GM19463 (cell line): Measurements from ENCODE around the gene DNASE1L2.

Source experiments
- ATAC-seq: cut with Tn5 transposase; IDR thresholded peaks from one replicate; pipeline ENCODE4 v1.9.1; 2021; ENCODE audit warnings: mild to moderate bottlenecking, moderate library complexity; ENCODE audit not compliant: unreplicated experiment

The DNASE1L2 gene

GRCh38 chr16:2236337-2237101 is at the start of gene DNASE1L2:
DNASE1L2 (plus strand) TSS chr16:2236444; CDS start chr16:2236817, 373 bp downstream.
- ATAC-seq = no peak

GRCh38 chr16:2186505-2186904 is 49.7 kb upstream of the DNASE1L2 start:
- no peak for ATAC-seq

GRCh38 chr16:2187212-2187611 is 49.0 kb upstream of the DNASE1L2 start:
- ATAC-seq = no peak

GRCh38 chr16:2188395-2188794 is 47.8 kb upstream of the DNASE1L2 start:
- no peak for ATAC-seq

GRCh38 chr16:2189252-2189893 is 46.9 kb upstream of the DNASE1L2 start:
- ATAC-seq = no peak

- no peak for ATAC-seq
These were observed 46.1 kb upstream of the DNASE1L2 start for GRCh38 chr16:2190002-2190658.

- no peak for ATAC-seq
These were observed 45.4 kb upstream of the DNASE1L2 start for GRCh38 chr16:2190659-2191445.

GRCh38 chr16:2191446-2191706 is 44.9 kb upstream of the DNASE1L2 start:
- ATAC-seq = no peak

GRCh38 chr16:2194166-2194834 is 41.9 kb upstream of the DNASE1L2 start:
- no peak for ATAC-seq

GRCh38 chr16:2194852-2195321 is 41.4 kb upstream of the DNASE1L2 start:
- ATAC-seq = no peak

- no peak for ATAC-seq
These were observed 40.7 kb upstream of the DNASE1L2 start for GRCh38 chr16:2195322-2196161.

GRCh38 chr16:2196162-2196980 is 39.9 kb upstream of the DNASE1L2 start, which contains the start of gene CASKIN1:
CASKIN1 (minus strand) TSS chr16:2196605; CDS start chr16:2196432, 173 bp downstream.
- no peak for ATAC-seq

GRCh38 chr16:2196981-2197511 is 39.2 kb upstream of the DNASE1L2 start:
- no peak for ATAC-seq

- no peak for ATAC-seq
These were observed 38.5 kb upstream of the DNASE1L2 start for GRCh38 chr16:2197765-2198164.

GRCh38 chr16:2198283-2198682 is 38.0 kb upstream of the DNASE1L2 start:
- no peak for ATAC-seq

GRCh38 chr16:2199095-2199494 is 37.1 kb upstream of the DNASE1L2 start:
- ATAC-seq = no peak

- ATAC-seq = no peak
These were observed 36.6 kb upstream of the DNASE1L2 start for GRCh38 chr16:2199621-2200139.

GRCh38 chr16:2200313-2200712 is 35.9 kb upstream of the DNASE1L2 start:
- ATAC-seq = no peak
